Activated naive CD8-positive, alpha-beta T cell treated with anti-CD3 and anti-CD28 coated beads, Interleukin-2, amount 10 ng/mL, durations not matched to agents 7 days and 5 days (primary cell): ENCODE data around the gene PLPP3. TPM values are rescaled to one million over a fixed set of nuclear protein-coding genes. Genes with fewer than 3 reads are reported as not detected.

Experiments used
- ATAC-seq: fragments of 150-1000 bp; cut with Tn5 transposase; one replicate; pipeline ENCODE4 v1.10.0; 2021; ENCODE audit warnings: low read depth, moderate library complexity
- POLR2A ChIA-PET: fragments of 350-600 bp; sonication (Branson Sonifier 250); formaldehyde crosslinking; loops from one replicate; lab custom pipeline; 2021; ENCODE audit warnings: antibody characterized with exemption; lab: Charles Lee
- DNase-seq: peaks from one replicate; pipeline ENCODE4 v3.0.0; 2021
- H3K27ac Mint-ChIP-seq: one replicate; pipeline ENCODE4 v1.8.0; 2022; ENCODE audit warnings: mild to moderate bottlenecking, mixed read lengths
- H3K27me3 Mint-ChIP-seq: one replicate; pipeline ENCODE4 v1.8.0; 2022; ENCODE audit warnings: mild to moderate bottlenecking, moderate library complexity, mixed read lengths
- H3K36me3 Mint-ChIP-seq: one replicate; pipeline ENCODE4 v1.8.0; 2021; ENCODE audit warnings: mild to moderate bottlenecking, mixed read lengths
- H3K4me1 Mint-ChIP-seq: one replicate; pipeline ENCODE4 v1.8.0; 2021; ENCODE audit warnings: mixed read lengths
- H3K4me3 Mint-ChIP-seq: one replicate; pipeline ENCODE4 v1.8.0; 2022; ENCODE audit warnings: mild to moderate bottlenecking, moderate library complexity, mixed read lengths
- H3K9me3 Mint-ChIP-seq: one replicate; pipeline ENCODE4 v1.8.0; 2021; ENCODE audit warnings: mixed read lengths
- total RNA-seq, 2 experiments: library from RNA; stranded (reverse); gene quantifications; one replicate each; pipeline ENCODE4 v1.2.3, GENCODE V29; 2021

Gene PLPP3
- total RNA-seq, 2 experiments from 2014 or later = 0.48 to 0.50 TPM

DNA sequence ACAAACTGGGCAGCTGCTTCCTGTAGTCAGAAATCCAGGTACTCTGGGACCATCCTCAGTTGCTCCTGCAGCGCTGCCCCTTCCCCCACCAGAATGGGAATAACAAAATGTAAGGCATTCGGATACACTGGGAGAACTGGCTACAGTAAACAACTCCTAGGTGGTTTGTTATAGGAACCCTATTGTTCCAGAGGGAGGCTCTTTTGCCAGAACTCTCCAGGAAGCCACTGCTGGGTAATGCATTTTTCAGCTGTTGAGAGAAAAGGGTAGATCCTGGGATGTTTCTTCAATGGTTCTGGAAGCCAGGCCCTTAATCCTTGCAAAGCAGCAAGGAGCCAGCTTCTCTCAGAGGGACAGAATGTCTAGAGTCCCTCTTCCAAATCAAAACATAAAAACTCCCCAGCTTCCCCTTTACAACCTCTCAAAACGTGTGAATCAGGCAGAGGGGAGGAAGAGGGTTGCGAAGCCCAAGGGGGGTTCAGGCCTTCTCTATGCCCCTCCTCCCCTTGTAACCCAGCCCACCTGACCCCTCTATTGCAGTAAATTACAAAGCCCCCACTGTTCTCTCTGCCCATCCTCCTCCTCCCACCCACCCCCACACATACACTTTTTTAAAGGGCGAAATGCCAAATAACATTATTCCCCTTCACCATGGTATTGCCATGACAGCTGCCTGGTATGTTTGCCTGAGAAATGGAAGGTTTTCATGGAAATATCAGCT, 29.1 kb downstream of the PLPP3 start:
- Mint-ChIP-seq H3K27me3 (peaks cover 4% of the 10 kb centered on the region), H3K4me3 (no peak overlapping the region), H3K4me1 (no peaks in the 10 kb centered on the region), H3K27ac (no peak overlapping the region), H3K36me3 (no peaks in the 10 kb centered on the region), H3K9me3 (no peaks in the 10 kb centered on the region)
- POLR2A ChIA-PET = no interaction called here
- DNase-seq (no peak), ATAC-seq (no peak)

DNA sequence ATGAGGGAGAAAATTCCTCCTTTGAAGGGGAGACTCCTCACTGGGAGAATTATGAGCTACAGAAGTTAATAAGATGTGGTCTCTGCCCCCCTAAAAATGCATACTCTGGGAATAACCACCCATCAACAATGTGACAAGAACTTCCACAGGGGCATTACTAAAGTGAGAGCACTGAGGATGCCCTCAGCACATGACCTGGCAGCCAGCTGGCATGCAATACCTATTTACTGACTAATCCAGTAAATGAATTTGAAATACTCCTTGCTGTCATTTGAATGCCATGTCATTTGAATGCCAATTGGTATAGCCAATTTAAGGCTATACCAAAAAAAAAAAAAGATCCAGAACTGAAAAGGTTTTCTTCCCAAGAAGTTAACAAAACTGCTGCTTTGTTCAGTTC, 30.8 kb downstream of the PLPP3 start:
- Mint-ChIP-seq H3K4me1 (no peaks in the 10 kb centered on the region), H3K4me3 (no peak overlapping the region), H3K27ac (no peak overlapping the region), H3K9me3 (no peaks in the 10 kb centered on the region), H3K27me3 (peaks cover 4% of the 10 kb centered on the region), H3K36me3 (no peaks in the 10 kb centered on the region)
- no peak for DNase-seq
- POLR2A ChIA-PET = no interaction called here
- no peak for ATAC-seq

DNA sequence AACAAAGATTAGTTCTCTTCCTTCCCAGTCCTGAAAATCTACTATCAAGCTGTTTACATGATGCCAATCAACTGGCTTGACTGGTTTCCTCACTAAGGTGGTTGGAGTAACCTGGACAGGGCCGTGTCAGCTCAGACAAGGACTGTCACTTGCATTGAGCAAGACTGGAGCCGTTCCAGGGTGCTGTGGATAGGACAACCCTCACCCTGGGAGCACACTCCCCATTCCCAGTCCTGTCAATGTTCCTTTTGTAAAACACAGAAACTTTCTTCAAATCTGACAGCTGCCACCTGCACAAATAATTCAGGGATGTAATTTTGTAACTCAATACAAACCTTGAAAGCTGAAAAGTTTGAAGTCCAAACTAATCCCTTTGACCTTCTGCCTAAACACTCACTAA, 31.4 kb downstream of the PLPP3 start:
- Mint-ChIP-seq H3K4me3 (no peak overlapping the region), H3K27me3 (peaks cover 4% of the 10 kb centered on the region), H3K36me3 (no peaks in the 10 kb centered on the region), H3K27ac (no peak overlapping the region), H3K9me3 (no peaks in the 10 kb centered on the region), H3K4me1 (no peaks in the 10 kb centered on the region)
- no peak for ATAC-seq
- DNase-seq = no peak
- POLR2A ChIA-PET = no interaction called here

DNA sequence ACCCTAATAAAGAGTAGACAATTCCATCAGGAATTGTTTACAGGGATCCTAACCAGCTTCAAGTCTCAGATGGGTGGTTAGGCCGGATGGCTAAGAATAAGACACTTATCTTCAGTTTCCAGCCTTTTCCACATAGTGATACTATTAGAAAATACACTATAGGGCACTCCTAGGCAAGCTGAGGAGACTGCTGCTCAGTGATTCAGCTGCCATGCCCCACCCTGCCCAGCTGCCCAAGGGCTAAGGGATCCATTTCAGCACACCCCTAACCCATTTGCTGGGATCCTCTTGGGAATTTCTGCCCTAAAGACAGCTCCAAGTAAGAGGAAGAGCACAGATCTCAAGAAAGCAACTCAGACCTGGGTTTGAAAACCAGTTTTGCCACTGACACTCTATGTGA, 31.9 kb downstream of the PLPP3 start:
- Mint-ChIP-seq H3K9me3 (no peaks in the 10 kb centered on the region), H3K36me3 (no peaks in the 10 kb centered on the region), H3K27me3 (peaks cover 4% of the 10 kb centered on the region), H3K4me3 (no peak overlapping the region), H3K4me1 (no peaks in the 10 kb centered on the region), H3K27ac (no peak overlapping the region)
- ATAC-seq = no peak
- POLR2A ChIA-PET = no interaction called here
- DNase-seq = no peak

DNA sequence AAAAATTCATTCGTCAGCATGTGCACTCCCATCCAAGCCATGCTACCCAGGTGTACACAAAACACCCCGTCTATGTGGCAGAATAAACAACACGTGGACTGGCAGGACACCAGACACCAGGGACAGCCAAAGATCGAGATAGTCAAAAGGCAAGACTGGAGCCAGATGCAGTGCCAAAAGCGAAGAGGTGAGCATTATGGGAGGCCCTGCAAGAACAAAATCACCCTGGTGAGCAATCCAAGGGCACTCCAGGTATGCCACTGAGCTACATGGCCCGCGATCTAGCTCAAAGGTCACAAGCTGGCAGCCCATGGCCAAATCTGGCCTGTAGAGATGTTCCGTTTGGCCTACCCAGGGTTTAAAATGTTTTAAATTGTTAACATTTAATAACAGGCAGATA, 33.7 kb downstream of the PLPP3 start:
- no peak for ATAC-seq
- POLR2A ChIA-PET = no interaction called here
- Mint-ChIP-seq H3K36me3 (no peaks in the 10 kb centered on the region), H3K4me3 (no peak overlapping the region), H3K9me3 (no peaks in the 10 kb centered on the region), H3K27ac (no peak overlapping the region), H3K4me1 (no peaks in the 10 kb centered on the region), H3K27me3 (peaks cover 2% of the 10 kb centered on the region)
- no peak for DNase-seq

DNA sequence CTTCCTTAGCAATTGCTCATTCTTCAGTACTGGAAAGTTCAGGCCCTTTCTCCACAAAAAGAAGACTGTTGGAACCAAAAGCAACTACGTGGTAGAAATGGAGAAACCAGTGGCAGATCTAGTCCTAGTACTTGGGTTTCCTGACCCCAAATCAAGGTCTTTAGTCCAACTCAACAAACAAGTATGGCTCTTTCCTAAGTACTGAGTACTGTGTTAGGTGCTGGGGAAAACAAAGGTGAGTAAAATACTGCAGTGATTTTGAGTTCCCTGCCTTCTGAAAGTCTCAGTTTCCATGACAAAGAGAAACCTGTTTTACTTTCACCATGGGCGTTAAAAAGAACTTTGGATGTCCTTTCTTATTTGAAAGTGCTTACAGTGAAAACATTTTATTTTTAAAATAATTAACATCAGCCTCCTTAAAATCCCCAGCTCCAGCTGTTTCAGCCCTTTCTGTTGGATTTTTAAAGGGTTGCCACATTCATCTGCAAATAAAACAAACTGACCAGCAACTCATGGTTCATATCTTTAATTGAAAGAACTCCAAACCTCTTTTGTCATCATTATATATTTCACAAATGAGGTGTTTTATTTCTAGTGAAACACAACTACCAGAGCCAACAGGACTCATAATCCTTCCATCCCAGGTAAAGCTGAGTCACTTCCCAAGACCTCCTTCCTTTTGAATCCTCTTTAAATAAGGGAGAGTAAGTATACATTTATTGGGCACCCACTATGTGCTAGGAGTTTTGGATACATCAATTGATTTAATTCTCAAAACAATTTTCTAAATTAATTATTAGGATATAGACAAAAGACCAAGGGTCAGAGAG, 35.4 kb downstream of the PLPP3 start:
- Mint-ChIP-seq H3K9me3 (no peaks in the 10 kb centered on the region), H3K36me3 (no peaks in the 10 kb centered on the region), H3K27me3 (peaks cover 2% of the 10 kb centered on the region), H3K4me1 (no peaks in the 10 kb centered on the region), H3K4me3 (no peak overlapping the region), H3K27ac (no peak overlapping the region)
- POLR2A ChIA-PET = no interaction called here
- DNase-seq = no peak
- ATAC-seq = no peak

DNA sequence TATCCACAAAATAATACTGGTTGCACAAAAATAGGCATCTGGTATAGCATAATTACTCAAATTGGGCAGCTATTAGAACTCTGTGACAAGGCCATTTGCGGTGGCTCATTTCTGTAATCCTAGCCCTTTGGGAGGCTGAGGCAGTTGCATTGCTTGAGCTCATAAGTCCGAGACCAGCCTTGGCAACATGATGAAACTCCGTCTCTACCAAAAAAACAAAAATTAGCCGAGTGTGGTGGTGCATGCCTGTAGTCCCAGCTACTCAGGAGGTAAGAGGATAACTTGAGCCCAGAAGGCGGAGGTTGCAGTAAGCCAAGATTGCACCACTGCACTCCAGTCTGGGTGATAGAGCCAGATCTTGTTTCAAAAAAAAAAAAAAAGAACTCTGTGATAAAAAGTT, 36.7 kb downstream of the PLPP3 start:
- DNase-seq (no peak), ATAC-seq (no peak)
- Mint-ChIP-seq H3K27me3 (no peaks in the 10 kb centered on the region), H3K27ac (no peak overlapping the region), H3K9me3 (peaks cover 2% of the 10 kb centered on the region), H3K4me3 (no peak overlapping the region), H3K36me3 (no peaks in the 10 kb centered on the region), H3K4me1 (no peaks in the 10 kb centered on the region)
- POLR2A ChIA-PET = no interaction called here

DNA sequence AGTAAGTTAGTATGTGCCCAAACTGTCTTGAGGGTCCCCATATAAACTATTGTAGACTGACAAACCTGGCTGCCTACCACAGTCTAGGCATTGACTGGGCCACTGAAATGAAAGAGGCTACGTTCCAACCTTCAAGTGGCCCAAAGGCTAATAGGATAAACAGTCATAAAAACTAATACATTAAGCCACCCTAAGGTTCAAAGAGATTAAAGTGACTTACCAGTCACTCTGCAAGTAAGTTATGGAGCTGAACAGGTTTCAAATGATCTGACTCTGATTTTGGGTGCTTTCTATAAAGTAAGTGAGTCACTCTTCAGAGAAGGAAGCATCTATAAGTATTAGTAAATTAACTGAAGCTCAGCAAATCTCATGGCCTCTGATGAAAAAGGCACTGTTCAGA, 38.0 kb downstream of the PLPP3 start:
- ATAC-seq (no peak), DNase-seq (no peak)
- Mint-ChIP-seq H3K27me3 (peaks cover 1% of the 10 kb centered on the region), H3K36me3 (no peaks in the 10 kb centered on the region), H3K9me3 (peaks cover 2% of the 10 kb centered on the region), H3K27ac (no peak overlapping the region), H3K4me3 (no peak overlapping the region), H3K4me1 (no peaks in the 10 kb centered on the region)
- POLR2A ChIA-PET = no interaction called here

DNA sequence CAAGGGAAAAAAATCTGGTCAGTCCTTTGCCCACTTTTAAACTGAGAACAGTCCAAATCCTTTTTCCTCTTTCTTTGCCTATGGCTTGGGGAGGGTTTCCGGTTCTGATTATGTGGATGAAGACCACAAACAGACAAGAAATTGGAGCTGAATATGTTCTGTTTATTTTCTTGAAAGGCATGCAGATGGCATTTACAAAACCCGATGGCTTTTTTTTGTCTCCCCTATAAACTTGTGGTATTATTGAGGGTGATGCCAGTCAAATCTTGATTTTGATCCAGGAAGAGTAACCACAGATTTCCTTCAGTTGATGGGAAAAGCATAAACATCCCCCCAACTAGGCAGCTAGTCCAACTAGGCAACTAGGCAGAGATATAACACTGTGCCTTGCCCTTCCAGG, 38.9 kb downstream of the PLPP3 start:
- Mint-ChIP-seq H3K27me3 (peaks cover 1% of the 10 kb centered on the region), H3K4me1 (no peaks in the 10 kb centered on the region), H3K36me3 (no peaks in the 10 kb centered on the region), H3K27ac (no peak overlapping the region), H3K4me3 (no peak overlapping the region), H3K9me3 (peaks cover 2% of the 10 kb centered on the region)
- POLR2A ChIA-PET = no interaction called here
- ATAC-seq (no peak), DNase-seq (no peak)

DNA sequence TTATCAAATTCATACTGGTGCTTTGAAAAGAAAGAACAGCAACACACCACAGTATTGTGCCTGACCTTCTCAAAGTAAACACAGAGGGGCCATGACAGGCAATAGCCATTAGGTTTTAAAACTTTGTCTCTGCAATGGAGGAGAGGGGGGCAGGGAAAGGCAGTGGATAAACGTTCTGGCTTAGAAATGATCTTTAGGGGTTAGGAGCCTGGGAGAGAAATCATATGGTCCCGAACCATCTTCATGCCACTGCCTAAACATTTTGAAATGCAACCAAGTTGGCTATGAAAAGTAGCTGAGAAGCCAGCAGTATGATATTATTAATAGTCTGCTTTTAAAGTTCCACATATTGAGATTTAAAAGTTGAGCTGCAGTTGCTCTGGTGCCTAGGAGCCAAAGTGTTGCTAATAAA, 39.8 kb downstream of the PLPP3 start:
- H3K9me3 Mint-ChIP-seq = peaks cover 2% of the 10 kb centered on the region
- no peaks in the 10 kb centered on the region for H3K36me3 Mint-ChIP-seq
- H3K27ac Mint-ChIP-seq = no peak overlapping the region
- POLR2A ChIA-PET = no interaction called here
- DNase-seq (no peak), ATAC-seq (no peak)
- H3K4me3 Mint-ChIP-seq = no peak overlapping the region
- no peaks in the 10 kb centered on the region for H3K4me1 Mint-ChIP-seq
- peaks cover 1% of the 10 kb centered on the region for H3K27me3 Mint-ChIP-seq

DNA sequence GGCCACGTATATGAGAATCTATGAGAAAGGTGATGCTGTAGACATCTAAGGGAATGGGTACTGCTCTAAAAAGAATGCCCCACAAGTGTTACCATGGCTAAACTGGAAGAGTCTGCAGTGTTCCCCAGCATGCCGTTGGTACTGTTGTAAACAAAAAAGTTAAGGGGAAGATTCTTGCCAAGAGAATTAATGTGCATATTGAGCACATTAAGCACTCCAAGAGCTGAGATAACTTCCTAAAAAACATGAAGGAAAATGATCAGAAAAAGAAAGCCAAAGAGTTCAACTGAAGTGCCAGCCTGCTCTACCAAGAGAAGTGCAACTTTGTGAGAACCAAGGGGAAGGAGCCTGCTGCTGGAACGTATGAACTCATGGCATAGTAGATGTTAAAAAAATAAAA, 40.8 kb downstream of the PLPP3 start:
- Mint-ChIP-seq H3K4me3 (no peak overlapping the region), H3K27me3 (peaks cover 1% of the 10 kb centered on the region), H3K27ac (no peak overlapping the region), H3K4me1 (no peaks in the 10 kb centered on the region), H3K36me3 (no peaks in the 10 kb centered on the region), H3K9me3 (peaks cover 2% of the 10 kb centered on the region)
- ATAC-seq (no peak), DNase-seq (no peak)
- POLR2A ChIA-PET = no interaction called here

DNA sequence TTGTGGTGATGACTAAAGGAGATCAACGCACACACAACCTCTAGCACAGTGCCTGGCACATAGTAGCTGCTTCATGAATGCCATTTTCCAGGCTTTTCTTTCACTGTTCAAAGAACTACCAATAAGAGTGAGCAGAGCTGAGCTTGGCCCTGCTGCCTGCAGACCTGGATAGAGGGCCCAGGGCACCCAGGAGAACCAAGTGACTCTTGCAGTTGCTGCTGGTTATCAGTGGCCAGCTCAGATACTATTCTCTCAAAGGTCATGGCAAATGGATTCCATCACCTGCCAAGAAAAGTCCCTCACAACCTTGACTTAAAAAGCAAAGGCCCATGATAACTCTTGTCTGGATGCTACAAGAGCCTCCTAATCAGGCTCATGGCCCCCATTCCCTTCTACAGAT, 41.7 kb downstream of the PLPP3 start:
- no peaks in the 10 kb centered on the region for H3K4me1 Mint-ChIP-seq
- ATAC-seq = no peak
- H3K27me3 Mint-ChIP-seq = peaks cover 1% of the 10 kb centered on the region
- no peaks in the 10 kb centered on the region for H3K36me3 Mint-ChIP-seq
- no peak for DNase-seq
- peaks cover 2% of the 10 kb centered on the region for H3K9me3 Mint-ChIP-seq
- POLR2A ChIA-PET = no interaction called here
- no peak overlapping the region for H3K4me3 Mint-ChIP-seq
- no peak overlapping the region for H3K27ac Mint-ChIP-seq

DNA sequence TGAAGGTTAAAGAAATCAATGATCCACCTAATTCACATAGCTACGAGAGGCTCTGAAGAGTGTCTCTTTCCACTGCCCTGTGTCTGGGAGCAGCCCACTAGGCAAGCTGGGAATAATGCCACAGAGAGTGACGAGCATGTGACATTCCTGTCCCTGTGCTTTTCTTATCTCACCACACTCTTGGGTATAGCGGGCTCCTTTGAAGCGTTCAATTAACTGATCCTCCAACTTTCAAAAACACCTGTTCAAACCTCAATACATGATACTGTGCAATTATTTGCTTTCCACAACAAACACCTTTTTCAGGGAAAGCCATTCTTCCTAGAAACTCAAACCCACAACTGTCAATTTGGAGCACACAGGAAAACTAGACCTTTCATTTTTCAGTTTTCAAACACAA, 43.4 kb downstream of the PLPP3 start:
- Mint-ChIP-seq H3K36me3 (no peaks in the 10 kb centered on the region), H3K9me3 (peaks cover 2% of the 10 kb centered on the region), H3K4me1 (no peaks in the 10 kb centered on the region), H3K27ac (no peak overlapping the region), H3K27me3 (peaks cover 1% of the 10 kb centered on the region), H3K4me3 (no peak overlapping the region)
- DNase-seq = no peak
- POLR2A ChIA-PET = no interaction called here
- no peak for ATAC-seq

DNA sequence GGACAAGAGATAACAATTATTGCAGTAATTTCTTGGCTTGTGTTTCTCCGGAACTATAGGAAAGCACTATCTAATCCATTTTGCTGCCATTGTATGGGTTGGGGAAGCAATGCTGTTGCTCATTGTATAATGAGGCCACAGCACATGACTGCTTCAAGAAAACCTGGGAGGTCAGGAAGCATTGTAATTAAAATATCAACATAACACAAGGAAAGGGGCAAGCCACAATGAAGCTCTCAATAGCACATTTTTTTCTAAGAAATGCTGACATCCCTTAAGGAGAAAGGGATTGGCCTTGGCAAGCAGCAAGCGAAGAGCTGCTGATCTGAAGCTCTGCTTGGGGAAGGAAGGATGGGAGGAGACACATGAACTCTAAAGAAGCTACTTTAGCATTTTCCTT, 44.0 kb downstream of the PLPP3 start:
- peaks cover 2% of the 10 kb centered on the region for H3K9me3 Mint-ChIP-seq
- no peaks in the 10 kb centered on the region for H3K4me1 Mint-ChIP-seq
- peaks cover 1% of the 10 kb centered on the region for H3K27me3 Mint-ChIP-seq
- no peak overlapping the region for H3K27ac Mint-ChIP-seq
- DNase-seq (no peak), ATAC-seq (no peak)
- no peak overlapping the region for H3K4me3 Mint-ChIP-seq
- POLR2A ChIA-PET = no interaction called here
- H3K36me3 Mint-ChIP-seq = no peaks in the 10 kb centered on the region
